Measurements from ENCODE around the gene FAM81B.

FAM81B gene

GRCh38 chr5:95410279-95410678 lies 19.1 kb downstream of the FAM81B start:
- Histone ChIP-seq H3K27me3 (ENCODE audit: control insufficient read depth, insufficient read depth, low read length) (no peaks in the 10 kb centered on the region), H3K36me3 (ENCODE audit: control insufficient read depth, insufficient read depth, low read length) (no peaks in the 10 kb centered on the region), H3K9me3 (ENCODE audit: control insufficient read depth, low read length) (no peaks in the 10 kb centered on the region), H3K4me1 (ENCODE audit: control insufficient read depth, insufficient read depth, low read length) (no peaks in the 10 kb centered on the region), H3K4me3 (ENCODE audit: low read length) (no peak overlapping the region), H3K9ac (ENCODE audit: low read length) (no peak overlapping the region)

- no peak overlapping the region for H3K9ac ChIP-seq (ENCODE audit: low read length)
- H3K27me3 ChIP-seq (ENCODE audit: control insufficient read depth, insufficient read depth, low read length), result no peaks in the 10 kb centered on the region
- no peaks in the 10 kb centered on the region for H3K4me1 ChIP-seq (ENCODE audit: control insufficient read depth, insufficient read depth, low read length)
- no peaks in the 10 kb centered on the region for H3K9me3 ChIP-seq (ENCODE audit: control insufficient read depth, low read length)
- no peak overlapping the region for H3K4me3 ChIP-seq (ENCODE audit: low read length)
- H3K36me3 ChIP-seq (ENCODE audit: control insufficient read depth, insufficient read depth, low read length), result no peaks in the 10 kb centered on the region
Observed at GRCh38 chr5:95411474-95411873, 20.3 kb downstream of the FAM81B start.

- no peak overlapping the region for H3K4me3 ChIP-seq (ENCODE audit: low read length)
- no peaks in the 10 kb centered on the region for H3K9me3 ChIP-seq (ENCODE audit: control insufficient read depth, low read length)
- no peak overlapping the region for H3K9ac ChIP-seq (ENCODE audit: low read length)
- H3K36me3 ChIP-seq (ENCODE audit: control insufficient read depth, insufficient read depth, low read length), result no peaks in the 10 kb centered on the region
- H3K27me3 ChIP-seq (ENCODE audit: control insufficient read depth, insufficient read depth, low read length), result no peaks in the 10 kb centered on the region
- no peaks in the 10 kb centered on the region for H3K4me1 ChIP-seq (ENCODE audit: control insufficient read depth, insufficient read depth, low read length)
Observed at GRCh38 chr5:95414451-95414850, 23.3 kb downstream of the FAM81B start.

GRCh38 chr5:95417971-95418370 lies 26.8 kb downstream of the FAM81B start:
- Histone ChIP-seq H3K9ac (ENCODE audit: low read length) (no peak overlapping the region), H3K27me3 (ENCODE audit: control insufficient read depth, insufficient read depth, low read length) (no peaks in the 10 kb centered on the region), H3K4me3 (ENCODE audit: low read length) (no peak overlapping the region)

GRCh38 chr5:95422838-95423237 lies 31.7 kb downstream of the FAM81B start:
- Histone ChIP-seq H3K36me3 (ENCODE audit: control insufficient read depth, insufficient read depth, low read length) (no peaks in the 10 kb centered on the region), H3K9me3 (ENCODE audit: control insufficient read depth, low read length) (no peaks in the 10 kb centered on the region), H3K27me3 (ENCODE audit: control insufficient read depth, insufficient read depth, low read length) (no peaks in the 10 kb centered on the region), H3K4me1 (ENCODE audit: control insufficient read depth, insufficient read depth, low read length) (no peaks in the 10 kb centered on the region), H3K4me3 (ENCODE audit: low read length) (no peak overlapping the region), H3K9ac (ENCODE audit: low read length) (no peak overlapping the region)

More at GRCh38 chr5:95417971-95418370, 26.8 kb downstream of the FAM81B start:
- Histone ChIP-seq H3K9me3 (ENCODE audit: control insufficient read depth, low read length) (no peaks in the 10 kb centered on the region), H3K36me3 (ENCODE audit: control insufficient read depth, insufficient read depth, low read length) (no peaks in the 10 kb centered on the region), H3K4me1 (ENCODE audit: control insufficient read depth, insufficient read depth, low read length) (no peaks in the 10 kb centered on the region)

GRCh38 chr5:95424016-95424415 lies 32.9 kb downstream of the FAM81B start:
- H3K4me1 ChIP-seq (ENCODE audit: control insufficient read depth, insufficient read depth, low read length), result no peaks in the 10 kb centered on the region
- H3K4me3 ChIP-seq (ENCODE audit: low read length), result no peak overlapping the region
- H3K27me3 ChIP-seq (ENCODE audit: control insufficient read depth, insufficient read depth, low read length), result no peaks in the 10 kb centered on the region
- no peak overlapping the region for H3K9ac ChIP-seq (ENCODE audit: low read length)
- no peaks in the 10 kb centered on the region for H3K9me3 ChIP-seq (ENCODE audit: control insufficient read depth, low read length)
- no peaks in the 10 kb centered on the region for H3K36me3 ChIP-seq (ENCODE audit: control insufficient read depth, insufficient read depth, low read length)

GRCh38 chr5:95424526-95424925 lies 33.4 kb downstream of the FAM81B start:
- Histone ChIP-seq H3K36me3 (ENCODE audit: control insufficient read depth, insufficient read depth, low read length) (no peaks in the 10 kb centered on the region), H3K27me3 (ENCODE audit: control insufficient read depth, insufficient read depth, low read length) (no peaks in the 10 kb centered on the region), H3K4me1 (ENCODE audit: control insufficient read depth, insufficient read depth, low read length) (no peaks in the 10 kb centered on the region), H3K9me3 (ENCODE audit: control insufficient read depth, low read length) (no peaks in the 10 kb centered on the region), H3K4me3 (ENCODE audit: low read length) (no peak overlapping the region), H3K9ac (ENCODE audit: low read length) (no peak overlapping the region)

- Histone ChIP-seq H3K9ac (ENCODE audit: low read length) (no peak overlapping the region), H3K9me3 (ENCODE audit: control insufficient read depth, low read length) (no peaks in the 10 kb centered on the region), H3K36me3 (ENCODE audit: control insufficient read depth, insufficient read depth, low read length) (no peaks in the 10 kb centered on the region), H3K27me3 (ENCODE audit: control insufficient read depth, insufficient read depth, low read length) (no peaks in the 10 kb centered on the region), H3K4me3 (ENCODE audit: low read length) (no peak overlapping the region), H3K4me1 (ENCODE audit: control insufficient read depth, insufficient read depth, low read length) (no peaks in the 10 kb centered on the region)
Observed at GRCh38 chr5:95426227-95426626, 35.1 kb downstream of the FAM81B start.

GRCh38 chr5:95432779-95433178 lies 41.6 kb downstream of the FAM81B start:
- Histone ChIP-seq H3K27me3 (ENCODE audit: control insufficient read depth, insufficient read depth, low read length) (no peaks in the 10 kb centered on the region), H3K9ac (ENCODE audit: low read length) (no peak overlapping the region)

GRCh38 chr5:95439801-95440493 lies 48.8 kb downstream of the FAM81B start:
- Histone ChIP-seq H3K9ac (ENCODE audit: low read length) (no peak overlapping the region), H3K4me1 (ENCODE audit: control insufficient read depth, insufficient read depth, low read length) (no peaks in the 10 kb centered on the region), H3K9me3 (ENCODE audit: control insufficient read depth, low read length) (no peaks in the 10 kb centered on the region), H3K4me3 (ENCODE audit: low read length) (no peak overlapping the region), H3K27me3 (ENCODE audit: control insufficient read depth, insufficient read depth, low read length) (no peaks in the 10 kb centered on the region), H3K36me3 (ENCODE audit: control insufficient read depth, insufficient read depth, low read length) (no peaks in the 10 kb centered on the region)

More at GRCh38 chr5:95432779-95433178, 41.6 kb downstream of the FAM81B start:
- H3K9me3 ChIP-seq (ENCODE audit: control insufficient read depth, low read length), result no peaks in the 10 kb centered on the region
- H3K4me3 ChIP-seq (ENCODE audit: low read length), result no peak overlapping the region
- H3K36me3 ChIP-seq (ENCODE audit: control insufficient read depth, insufficient read depth, low read length), result no peaks in the 10 kb centered on the region
- H3K4me1 ChIP-seq (ENCODE audit: control insufficient read depth, insufficient read depth, low read length), result no peaks in the 10 kb centered on the region

- Histone ChIP-seq H3K4me3 (ENCODE audit: low read length) (no peak overlapping the region), H3K9ac (ENCODE audit: low read length) (no peak overlapping the region), H3K27me3 (ENCODE audit: control insufficient read depth, insufficient read depth, low read length) (no peaks in the 10 kb centered on the region), H3K4me1 (ENCODE audit: control insufficient read depth, insufficient read depth, low read length) (peaks cover 4% of the 10 kb centered on the region), H3K36me3 (ENCODE audit: control insufficient read depth, insufficient read depth, low read length) (no peaks in the 10 kb centered on the region), H3K9me3 (ENCODE audit: control insufficient read depth, low read length) (no peaks in the 10 kb centered on the region)
Observed at GRCh38 chr5:95440825-95441224, 49.7 kb downstream of the FAM81B start.

- H3K4me1 ChIP-seq (ENCODE audit: control insufficient read depth, insufficient read depth, low read length), result peaks cover 8% of the 10 kb centered on the region
- H3K4me3 ChIP-seq (ENCODE audit: low read length), result no peak overlapping the region
- no peak overlapping the region for H3K9ac ChIP-seq (ENCODE audit: low read length)
- H3K36me3 ChIP-seq (ENCODE audit: control insufficient read depth, insufficient read depth, low read length), result no peaks in the 10 kb centered on the region
- H3K9me3 ChIP-seq (ENCODE audit: control insufficient read depth, low read length), result no peaks in the 10 kb centered on the region
- no peaks in the 10 kb centered on the region for H3K27me3 ChIP-seq (ENCODE audit: control insufficient read depth, insufficient read depth, low read length)
Observed at GRCh38 chr5:95441636-95442035, 50.5 kb downstream of the FAM81B start.

GRCh38 chr5:95445442-95445841 lies 54.3 kb downstream of the FAM81B start:
- Histone ChIP-seq H3K9ac (ENCODE audit: low read length) (no peak overlapping the region), H3K9me3 (ENCODE audit: control insufficient read depth, low read length) (no peaks in the 10 kb centered on the region), H3K36me3 (ENCODE audit: control insufficient read depth, insufficient read depth, low read length) (no peaks in the 10 kb centered on the region), H3K4me1 (ENCODE audit: control insufficient read depth, insufficient read depth, low read length) (peaks cover 15% of the 10 kb centered on the region), H3K4me3 (ENCODE audit: low read length) (no peak overlapping the region), H3K27me3 (ENCODE audit: control insufficient read depth, insufficient read depth, low read length) (no peaks in the 10 kb centered on the region)

All from mucosa of stomach (tissue), 1 donor.